ENCODE data around the gene MYL7.

Gene MYL7

GRCh38 chr7:44098092-44099068 lies 42.8 kb downstream of the MYL7 start:
- no peak for DNase-seq

GRCh38 chr7:44097064-44097932 lies 43.8 kb downstream of the MYL7 start:
- no peak for DNase-seq

- DNase-seq, result no peak
Observed at GRCh38 chr7:44096326-44096881, 44.7 kb downstream of the MYL7 start.

GRCh38 chr7:44095781-44096180 lies 45.4 kb downstream of the MYL7 start:
- no peak for DNase-seq

- no peak for DNase-seq
Observed at GRCh38 chr7:44094883-44095592, 46.1 kb downstream of the MYL7 start.

- DNase-seq, result no peak
Observed at GRCh38 chr7:44094365-44094764, 46.8 kb downstream of the MYL7 start.

- DNase-seq, result no peak
Observed at GRCh38 chr7:44093102-44093641, 48.0 kb downstream of the MYL7 start.
